ENCODE data around the gene KCNQ2. TPM values are rescaled to one million over a fixed set of nuclear protein-coding genes. Genes with fewer than 3 reads are reported as not detected.
"Not testable (repeated sequence)": the region's sequence is repeated elsewhere in the genome, so short reads cannot be mapped to it uniquely, and the experiment has no call there.

Gene KCNQ2
- total and polyA plus RNA-seq, 12 donors: 0.03 to 3.8 (median 1.4) TPM; not detected in 7

DNA sequence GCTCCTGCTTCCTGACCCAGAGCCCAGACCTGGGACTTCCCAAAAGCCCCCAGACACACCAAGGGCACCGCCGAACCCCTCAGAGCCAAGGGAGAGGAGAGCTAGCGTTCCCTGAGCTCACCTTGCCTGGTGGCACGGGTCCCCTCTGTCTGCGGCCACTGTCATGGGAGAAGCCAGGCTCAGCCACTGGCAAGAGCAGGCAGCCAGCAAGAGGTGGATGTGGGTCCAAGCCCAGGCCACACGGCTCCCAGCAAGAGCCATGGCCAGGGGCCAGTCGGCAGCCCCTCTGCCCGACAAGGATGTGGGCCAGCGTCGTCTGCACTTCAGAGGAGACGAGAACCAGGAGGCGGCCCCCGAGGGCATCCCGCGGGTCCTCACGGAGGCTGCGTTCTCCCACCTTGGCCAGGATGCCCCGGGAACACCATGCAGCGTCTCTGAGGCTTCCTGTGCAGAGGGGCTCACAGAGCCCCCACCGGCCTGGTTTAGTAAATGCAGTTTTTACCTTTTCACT lies 46.0 kb upstream of the KCNQ2 start:
- no peak for DNase-seq
- H3K9me3 ChIP-seq: peaks cover 0 to 4% (median 0%) of the 10 kb centered on the region in 11 donors
- H3K36me3 ChIP-seq: peaks cover 0 to 19% (median 4%) of the 10 kb centered on the region in 9 donors
- H3K4me3 ChIP-seq: no peak overlapping the region
- TF ChIP-seq, protein P1, sequence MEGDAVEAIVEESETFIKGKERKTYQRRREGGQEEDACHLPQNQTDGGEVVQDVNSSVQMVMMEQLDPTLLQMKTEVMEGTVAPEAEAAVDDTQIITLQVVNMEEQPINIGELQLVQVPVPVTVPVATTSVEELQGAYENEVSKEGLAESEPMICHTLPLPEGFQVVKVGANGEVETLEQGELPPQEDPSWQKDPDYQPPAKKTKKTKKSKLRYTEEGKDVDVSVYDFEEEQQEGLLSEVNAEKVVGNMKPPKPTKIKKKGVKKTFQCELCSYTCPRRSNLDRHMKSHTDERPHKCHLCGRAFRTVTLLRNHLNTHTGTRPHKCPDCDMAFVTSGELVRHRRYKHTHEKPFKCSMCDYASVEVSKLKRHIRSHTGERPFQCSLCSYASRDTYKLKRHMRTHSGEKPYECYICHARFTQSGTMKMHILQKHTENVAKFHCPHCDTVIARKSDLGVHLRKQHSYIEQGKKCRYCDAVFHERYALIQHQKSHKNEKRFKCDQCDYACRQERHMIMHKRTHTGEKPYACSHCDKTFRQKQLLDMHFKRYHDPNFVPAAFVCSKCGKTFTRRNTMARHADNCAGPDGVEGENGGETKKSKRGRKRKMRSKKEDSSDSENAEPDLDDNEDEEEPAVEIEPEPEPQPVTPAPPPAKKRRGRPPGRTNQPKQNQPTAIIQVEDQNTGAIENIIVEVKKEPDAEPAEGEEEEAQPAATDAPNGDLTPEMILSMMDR (IDR thresholded peaks at IDR 0.05): peak in 1 of 9 donors; percentile 6
- WGBS, 2 donors: 81 to 91% methylated on average over 20 of the region's 20 CpGs
- intact Hi-C loops (cut with DNase I): loop anchor here in 2 of 10 donors (2.0 to 5.0 kb wide), 2 partner anchors 76 kb away; no protein-coding TSS in a partner anchor
- no peak for ATAC-seq
- peaks cover 0 to 3% (median 0%) of the 10 kb centered on the region in 7 donors for H3K27me3 ChIP-seq
- H3K4me1 ChIP-seq: peaks cover 14 to 39% (median 22%) of the 10 kb centered on the region in 9 donors
- no peak overlapping the region for H3K27ac ChIP-seq

DNA sequence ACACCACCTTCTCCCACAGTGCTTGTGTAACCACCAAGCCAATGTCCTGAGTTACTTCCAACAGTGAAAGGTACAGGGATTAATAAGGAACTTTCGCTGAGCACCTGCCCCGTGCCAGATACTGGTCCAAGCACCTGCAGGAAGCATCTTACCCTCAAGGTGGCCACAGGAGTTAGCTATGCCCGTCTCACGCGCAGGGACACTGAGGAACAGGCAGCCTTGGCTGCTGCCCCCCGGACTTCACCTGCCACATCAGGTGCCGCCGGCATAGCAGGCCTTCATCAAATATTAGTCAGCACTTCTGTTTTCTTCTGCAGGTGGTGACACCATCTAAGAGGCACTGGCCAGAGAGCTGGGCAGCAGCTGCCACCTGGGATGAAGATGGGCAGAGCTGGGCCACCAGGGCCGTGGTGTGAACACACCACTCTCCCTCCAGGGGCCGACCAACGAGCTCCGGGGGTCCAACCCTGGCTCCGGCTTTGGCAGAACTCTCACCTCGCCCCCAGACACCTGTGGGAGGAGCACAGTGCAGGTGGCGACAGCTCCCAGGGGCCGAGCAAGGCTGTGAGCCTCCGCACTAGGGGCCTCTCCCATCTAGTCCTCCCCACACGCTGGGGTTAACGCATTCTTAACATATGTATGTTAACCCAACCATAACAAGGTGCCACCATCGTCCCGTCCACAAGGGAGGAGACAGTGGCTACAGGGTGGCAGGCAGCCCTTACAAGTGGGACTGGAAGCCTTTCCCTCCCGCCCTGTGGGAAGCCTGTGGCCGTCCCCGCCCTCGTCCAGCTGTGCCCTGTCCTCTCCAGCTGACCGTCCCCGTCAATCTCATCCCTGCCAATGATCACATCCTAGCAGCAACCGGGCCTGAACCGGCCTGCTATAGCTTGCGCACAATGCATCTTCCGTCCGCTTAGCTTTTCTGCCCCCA lies 45.2 kb upstream of the KCNQ2 start:
- Histone ChIP-seq H3K36me3 (peaks cover 0 to 14% (median 0%) of the 10 kb centered on the region in 9 donors), H3K4me1 (peaks cover 10 to 31% (median 22%) of the 10 kb centered on the region in 9 donors), H3K9me3 (no peaks in the 10 kb centered on the region), H3K4me3 (no peak overlapping the region), H3K27me3 (peaks cover 0 to 3% (median 0%) of the 10 kb centered on the region in 7 donors), H3K27ac (no peak overlapping the region)
- 92 to 94% methylated on average over 32 of the region's 32 CpGs for WGBS, 2 donors
- ATAC-seq: no peak
- TF ChIP-seq, protein P1 (IDR thresholded peaks at IDR 0.05): no peak
- DNase-seq: no peak
- intact Hi-C loops (cut with DNase I): loop anchor here in 2 of 10 donors (2.0 to 5.0 kb wide), 2 partner anchors 75 kb away; no protein-coding TSS in a partner anchor

DNA sequence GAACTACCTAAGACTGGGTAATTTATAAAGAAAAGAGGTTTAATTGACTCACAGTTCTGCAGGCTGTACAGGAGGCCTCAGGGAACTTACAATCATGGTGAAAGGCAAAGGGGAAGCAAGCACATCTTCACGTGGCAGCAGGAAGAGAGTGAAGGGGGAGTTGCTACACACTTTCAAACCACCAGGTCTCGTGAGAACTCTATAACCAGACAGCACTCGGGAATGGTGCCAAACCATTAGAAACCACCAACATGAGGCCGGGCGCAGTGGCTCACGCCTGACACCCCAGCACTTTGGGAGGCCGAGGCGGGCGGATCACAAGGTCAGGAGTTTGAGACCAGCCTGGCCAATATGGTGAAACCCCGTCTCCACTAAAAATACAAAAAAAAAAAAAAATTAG lies 42.1 kb upstream of the KCNQ2 start:
- peaks cover 0 to 15% (median 0%) of the 10 kb centered on the region in 7 donors for H3K27me3 ChIP-seq
- H3K36me3 ChIP-seq; H3K27ac ChIP-seq; H3K9me3 ChIP-seq; ATAC-seq; DNase-seq; intact Hi-C loops (cut with DNase I); H3K4me1 ChIP-seq; H3K4me3 ChIP-seq: not testable (repeated sequence)
- 70 to 75% methylated on average over 9 to 10 of the region's 10 CpGs for WGBS, 2 donors

DNA sequence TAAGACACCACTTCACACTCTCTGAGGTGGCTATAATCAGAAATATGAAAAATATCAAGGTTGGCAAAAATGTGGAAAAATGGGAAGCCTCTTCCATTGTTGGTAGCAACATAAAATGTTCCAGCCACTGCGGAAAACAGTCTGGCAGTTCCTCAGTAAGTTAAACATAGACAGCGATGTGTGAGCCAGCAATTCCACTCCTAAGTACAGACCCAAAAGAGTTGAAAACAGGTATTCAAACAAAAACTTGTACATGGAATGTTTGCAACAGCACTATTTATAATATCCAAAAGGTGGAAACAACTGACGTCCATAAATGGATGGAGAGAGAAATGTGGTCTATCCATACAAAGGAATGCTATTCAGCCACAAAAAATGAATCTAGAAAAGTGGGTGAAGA lies 40.8 kb upstream of the KCNQ2 start:
- H3K36me3 ChIP-seq: peaks cover 0 to 1% (median 0%) of the 10 kb centered on the region in 9 donors
- H3K9me3 ChIP-seq: no peaks in the 10 kb centered on the region
- DNase-seq (no peak), ATAC-seq (no peak)
- 90 to 96% methylated on average over 3 of the region's 3 CpGs for WGBS, 2 donors
- intact Hi-C loops (cut with DNase I): no loop called here
- peaks cover 0 to 8% (median 0%) of the 10 kb centered on the region in 9 donors for H3K4me1 ChIP-seq
- H3K27ac ChIP-seq: no peak overlapping the region
- H3K27me3 ChIP-seq: peaks cover 0 to 22% (median 0%) of the 10 kb centered on the region in 7 donors
- no peak overlapping the region for H3K4me3 ChIP-seq
- TF ChIP-seq, protein P1 (IDR thresholded peaks at IDR 0.05): no peak

Data from heart right ventricle (tissue), 16 donors.